ENCODE measurements around the gene PLEKHO2. TPM values are rescaled to one million over a fixed set of nuclear protein-coding genes. Genes with fewer than 3 reads are reported as not detected.

Gene PLEKHO2
- total and polyA plus RNA-seq, 2 of the 13 experiments (the other 11 are each of a cell fraction or from before 2014, with no cell fraction given): 3.8 to 4.8 TPM

- H3K36me3 ChIP-seq (replicated peaks in 1 of 2; ENCODE audit: control insufficient read depth in 1 of 2, insufficient read depth in 2 of 2, low read length in 2 of 2): no peaks in the 10 kb centered on the region
- H4K20me1 ChIP-seq (ENCODE audit: insufficient read depth, low read length): no peaks in the 10 kb centered on the region
- H3K9me3 ChIP-seq (ENCODE audit: low read length): no peaks in the 10 kb centered on the region
- no TSS peak for BruUV-seq (replicated peaks)
- no peak overlapping the region for H2AFZ ChIP-seq (ENCODE audit: low read length)
- H3K4me3 ChIP-seq (replicated peaks in 1 of 3; ENCODE audit: insufficient read depth in 1 of 3, low read depth in 2 of 3, low read length in 3 of 3): no peak overlapping the region
- H3K79me2 ChIP-seq (ENCODE audit: insufficient read depth, low read length): no peaks in the 10 kb centered on the region
- in situ Hi-C loops (cut with HindIII; ENCODE audit: extremely low pct_ligation_motif_present, low pct_unique_long_range_greater_than_20kb): no loop called here
- ChIA-PET POLR2A (interaction anchor here (0.6 kb wide), 1 partner anchor 870 kb away, joined by 3 read pairs; no protein-coding TSS in a partner anchor), CTCF (ENCODE audit: low intra/inter-chr PET ratio, low total read pairs) (no interaction called here)
- FAIRE-seq: no peak
- WGBS (ENCODE audit: low lambda C conversion rate): 22% methylated on average over 2 of the region's 3 CpGs
- H3K4me1 ChIP-seq (ENCODE audit: insufficient read depth, low read length): no peaks in the 10 kb centered on the region
- H3K27me3 ChIP-seq (ENCODE audit: control insufficient read depth in 1 of 2, insufficient read depth in 2 of 2, low read length in 2 of 2): peaks cover 0 to 5% of the 10 kb centered on the region in 2 experiments; a peak in 2 of 5 replicates
- no peak; the same call in 2 of the 3 replicates for ATAC-seq
- no peak overlapping the region for H3K27ac ChIP-seq (ENCODE audit: extremely low read length, insufficient read depth, low read length)
- TF ChIP-seq PLSCR1 (CRISPR knock-in tag; IDR thresholded peaks at IDR 0.05; ENCODE audit: borderline replicate concordance): no peak
- no peak for TF ChIP-seq ZNF678 (CRISPR knock-in tag; IDR thresholded peaks at IDR 0.05)
- TF ChIP-seq ZNF263 (CRISPR knock-in tag; IDR thresholded peaks at IDR 0.05): no peak
- no peak for TF ChIP-seq POLR2AphosphoS2 (IDR thresholded peaks at IDR 0.05; ENCODE audit: low read depth, low read length)
- no peak for TF ChIP-seq ZNF597 (CRISPR knock-in tag; IDR thresholded peaks at IDR 0.05)
- no peak for TF ChIP-seq TAF1 (CRISPR knock-in tag; IDR thresholded peaks at IDR 0.05)
- no peak for TF ChIP-seq SRSF9 (IDR thresholded peaks at IDR 0.05; ENCODE audit: borderline replicate concordance, insufficient read depth, low read depth, low read length, poor library complexity, severe bottlenecking)
- TF ChIP-seq MAX (IDR thresholded peaks at IDR 0.05): no peak
- TF ChIP-seq GTF3A (CRISPR knock-in tag; conservative IDR thresholded peaks at IDR 0.05): no peak
- TF ChIP-seq MXD4 (CRISPR knock-in tag; IDR thresholded peaks at IDR 0.05): no peak
- no peak for TF ChIP-seq PTBP1 (IDR thresholded peaks at IDR 0.05; ENCODE audit: low read depth, low read length, poor library complexity, severe bottlenecking)
- no peak for TF ChIP-seq SMYD3 (CRISPR knock-in tag; IDR thresholded peaks at IDR 0.05)
- no peak for TF ChIP-seq ZNF839 (CRISPR knock-in tag; IDR thresholded peaks at IDR 0.05; ENCODE audit: borderline replicate concordance)
- no peak for DNase-seq (ENCODE audit: low spot score)
- no peak overlapping the region for H3K4me2 ChIP-seq (ENCODE audit: low read depth, low read length)
- intact Hi-C loops (cut with micrococcal nuclease; ENCODE audit: unreplicated experiment): no loop called here
- no peak overlapping the region for H3K9ac ChIP-seq (ENCODE audit: insufficient read depth, low read depth, low read length)
Observed at GRCh38 chr15:64875641-64876223, 34.0 kb downstream of the PLEKHO2 start.
